ENCODE measurements around the gene TMEM240. TPM values are rescaled to one million over a fixed set of nuclear protein-coding genes. Genes with fewer than 3 reads are reported as not detected.
"Not testable (repeated sequence)": the region's sequence is repeated elsewhere in the genome, so short reads cannot be mapped to it uniquely, and the experiment has no call there.

Gene TMEM240
- total RNA-seq, 1 donor from 2014 or later = 1.1 TPM

DNA sequence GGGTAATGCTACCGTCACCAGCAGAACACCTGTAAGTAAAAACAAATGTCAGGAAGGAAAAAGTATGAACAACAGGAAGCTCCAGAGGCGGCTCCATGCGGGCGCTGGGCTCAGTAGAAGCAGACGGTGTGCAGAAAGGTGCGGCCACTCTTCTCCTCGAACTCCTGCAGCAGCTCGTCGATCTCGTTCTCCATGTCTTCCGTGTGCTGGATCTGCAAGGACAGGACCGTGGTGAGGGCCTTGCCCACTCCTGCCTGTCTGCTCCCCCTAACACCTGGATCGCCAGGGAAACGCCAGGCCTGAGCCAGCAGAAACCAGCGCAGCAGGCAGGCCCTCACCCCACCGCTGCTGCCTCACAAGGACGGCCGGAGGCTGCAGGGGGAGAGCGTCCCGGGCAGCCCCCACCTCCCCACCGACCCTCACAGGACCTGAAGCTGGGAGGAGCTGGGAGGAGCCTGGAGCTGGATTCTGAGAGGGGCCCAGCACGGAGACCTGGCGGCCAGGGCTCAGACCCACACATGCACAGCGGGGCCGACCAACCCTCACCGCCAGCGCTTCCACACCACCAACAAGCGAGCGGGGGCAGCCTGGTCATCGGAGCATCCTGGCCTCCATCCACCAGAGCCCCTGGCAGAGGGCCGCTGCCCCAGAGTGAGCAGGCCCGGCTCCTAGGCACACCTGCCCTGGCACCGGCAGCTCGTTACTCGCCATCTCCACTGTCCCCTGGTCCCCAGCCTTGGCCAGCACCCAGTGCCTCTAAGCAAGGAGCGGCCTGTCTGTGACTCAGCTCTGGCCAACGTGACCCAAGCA is 1.7 kb upstream of the TMEM240 start:
- intact Hi-C loops (cut with micrococcal nuclease) = no loop called here

DNA sequence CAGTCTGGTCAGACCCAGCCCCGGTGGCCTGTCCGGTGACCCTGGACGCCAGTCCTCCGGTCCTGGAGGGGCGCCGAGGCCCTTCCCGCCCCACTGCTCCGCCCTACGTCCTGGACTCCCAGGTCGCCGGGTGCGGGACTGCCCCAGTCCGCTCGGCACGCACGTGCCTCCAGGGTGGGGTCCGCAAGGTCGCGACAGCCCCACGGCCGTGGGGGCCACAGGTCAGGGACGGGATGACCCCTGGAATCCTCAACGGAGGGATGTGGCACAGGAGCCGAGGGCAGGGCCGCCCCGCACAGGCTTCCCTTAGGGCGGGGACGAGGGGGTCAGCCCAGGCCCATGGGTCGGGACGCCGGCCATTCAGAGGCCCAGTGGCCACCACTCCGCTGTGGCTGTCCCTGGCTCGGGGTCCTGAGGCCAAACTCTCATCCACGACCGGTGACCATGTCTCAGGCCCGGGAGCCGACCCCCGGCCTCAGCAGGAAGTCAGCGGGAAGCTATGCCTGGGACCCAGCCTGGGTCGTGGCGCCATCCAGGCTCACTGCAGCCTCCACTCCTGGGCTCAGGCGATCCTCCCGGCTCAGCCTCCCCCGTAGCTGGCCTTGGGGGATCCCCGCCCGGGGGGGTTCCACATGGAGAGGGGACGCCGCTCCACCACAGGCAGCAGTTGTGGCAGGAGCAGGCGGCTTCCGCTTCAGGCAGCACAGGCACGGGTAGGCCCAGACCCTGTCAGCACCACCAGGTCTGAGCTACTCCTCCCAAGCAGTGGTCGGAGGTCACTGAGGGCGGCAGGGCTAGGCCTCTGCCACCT is 599 bp upstream of the TMEM240 start:
- intact Hi-C loops (cut with micrococcal nuclease) = no loop called here

DNA sequence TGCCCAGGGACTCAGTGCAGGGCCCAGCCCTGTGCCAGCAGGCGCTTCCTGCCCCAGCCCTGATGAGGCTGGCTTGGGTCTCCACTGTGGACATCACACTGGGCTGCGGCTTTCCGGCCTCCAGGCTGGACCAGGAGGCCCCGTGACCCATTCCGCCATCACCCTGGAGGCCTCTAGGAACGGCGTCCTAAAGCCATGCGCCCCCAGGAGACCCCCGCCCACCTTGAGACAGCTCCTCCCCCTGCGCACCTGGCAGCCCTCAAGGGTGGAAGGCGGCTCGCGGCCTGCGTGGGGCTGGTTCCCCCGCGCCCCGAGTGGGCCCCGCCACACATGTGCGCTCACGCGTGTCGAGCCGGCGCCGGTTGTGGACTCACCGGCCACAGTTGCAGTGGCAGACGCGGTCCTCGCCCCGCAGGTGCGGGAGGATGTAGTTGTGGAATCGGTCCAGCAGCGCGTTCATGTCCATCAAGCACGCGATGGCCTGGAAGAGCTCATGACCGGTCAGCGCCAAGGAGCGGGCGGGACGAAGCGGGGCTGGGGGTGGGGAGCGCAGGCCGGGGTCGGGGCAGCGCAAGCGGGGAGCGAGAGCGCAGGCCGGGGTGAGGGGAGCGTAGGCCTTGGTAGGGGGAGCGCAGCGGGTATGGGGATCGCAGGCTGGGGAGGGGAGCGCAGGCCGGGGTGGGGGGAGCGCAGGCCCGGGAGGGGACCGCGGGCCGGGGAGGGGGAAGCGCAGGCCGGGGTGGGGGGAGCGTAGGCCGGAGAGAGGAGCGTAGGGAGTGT is 924 bp downstream of the TMEM240 start:
- intact Hi-C loops (cut with micrococcal nuclease) = no loop called here

DNA sequence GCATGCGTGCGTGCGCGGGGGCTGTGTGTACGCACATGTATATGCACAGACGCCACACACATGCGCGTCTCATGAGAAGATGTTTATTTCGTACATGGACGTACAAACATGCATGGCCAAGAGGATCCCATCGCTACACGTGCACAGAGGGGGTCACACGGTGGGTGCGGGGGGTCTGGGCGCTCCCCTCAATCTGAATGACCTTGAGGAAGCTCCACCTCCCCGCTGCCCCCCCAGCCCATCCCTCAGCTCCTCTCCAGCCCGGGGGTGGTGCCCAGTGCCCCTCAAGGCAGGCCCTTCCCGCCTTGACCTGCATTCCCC is 1.5 kb downstream of the TMEM240 start:
- intact Hi-C loops (cut with micrococcal nuclease) = no loop called here

DNA sequence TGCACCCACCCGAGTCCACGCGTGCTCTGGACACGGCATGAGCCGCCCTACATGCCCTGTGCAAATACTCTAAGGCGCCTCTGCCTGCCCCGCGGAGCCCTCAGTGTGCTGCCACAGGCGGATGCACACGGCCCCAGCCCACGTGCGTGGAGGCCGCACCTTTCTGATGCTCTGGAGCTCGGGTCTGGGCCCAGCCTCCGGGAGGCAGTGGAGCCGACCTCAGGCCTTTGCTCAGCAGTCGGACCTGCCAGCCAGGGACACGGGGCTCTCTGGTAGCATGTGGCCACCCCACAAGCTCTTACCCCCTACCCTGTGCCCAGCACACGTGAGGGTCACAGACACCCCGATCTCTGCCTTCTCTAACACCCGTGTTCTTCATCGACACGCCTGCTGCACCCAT is 2.1 kb downstream of the TMEM240 start:
- intact Hi-C loops (cut with micrococcal nuclease) = no loop called here

DNA sequence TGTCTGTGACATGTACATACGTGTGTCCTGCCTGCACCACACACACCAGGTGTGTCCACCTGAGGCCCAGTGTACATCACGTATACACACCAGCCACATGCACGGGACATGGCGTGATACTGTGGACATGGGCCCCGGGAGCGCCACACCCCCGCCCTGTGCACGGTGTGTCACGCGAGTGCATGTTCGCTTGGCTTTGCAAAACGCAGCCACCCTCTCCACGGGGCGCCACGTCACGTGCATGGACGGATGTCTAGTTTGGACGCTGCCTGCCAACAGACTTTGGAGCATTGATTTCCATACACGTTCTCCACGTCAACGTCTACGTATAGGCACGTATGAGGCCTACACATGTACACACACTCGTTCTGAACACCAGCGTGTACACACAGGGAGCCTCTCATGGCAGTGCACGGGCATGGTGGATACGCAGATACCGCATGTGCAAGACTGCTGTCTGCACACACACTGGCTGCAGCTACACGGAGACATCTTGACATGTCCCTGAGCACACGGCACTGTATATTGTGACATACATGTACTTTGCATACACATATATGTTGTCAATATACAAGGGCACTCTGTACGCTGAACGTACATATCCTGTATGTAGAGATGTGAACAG is 2.7 kb downstream of the TMEM240 start:
- intact Hi-C loops (cut with micrococcal nuclease) = no loop called here

DNA sequence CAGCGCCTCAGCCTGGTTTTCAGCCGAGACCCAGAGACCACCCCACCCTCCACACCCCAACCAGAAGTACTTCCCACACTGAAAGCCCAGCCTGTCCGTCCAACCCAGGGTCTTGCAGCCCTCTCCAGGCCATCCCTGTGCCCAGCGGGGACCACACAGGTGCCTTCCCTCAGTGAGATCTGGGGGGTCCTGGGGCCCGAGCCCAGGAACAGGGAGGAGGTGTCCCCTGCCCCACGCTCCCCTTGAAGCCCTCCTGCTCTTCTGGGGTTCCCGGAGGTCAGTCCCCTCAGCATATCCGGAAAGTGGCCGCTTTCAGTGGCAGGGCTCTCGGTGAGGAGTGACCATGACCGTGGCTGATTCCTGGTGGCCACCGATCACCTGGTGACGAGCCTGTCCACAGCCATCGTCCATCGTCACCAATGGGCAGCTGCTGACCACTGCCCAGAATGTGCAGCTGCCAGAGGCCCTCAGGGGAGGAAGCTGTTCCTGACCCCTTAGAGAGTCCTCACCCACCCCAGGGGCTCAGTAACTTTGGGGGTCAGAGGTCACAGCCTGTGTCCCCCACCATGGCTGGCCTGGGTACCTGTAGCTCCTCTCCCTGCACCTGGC is 3.4 kb downstream of the TMEM240 start:
- intact Hi-C loops (cut with micrococcal nuclease) = no loop called here

DNA sequence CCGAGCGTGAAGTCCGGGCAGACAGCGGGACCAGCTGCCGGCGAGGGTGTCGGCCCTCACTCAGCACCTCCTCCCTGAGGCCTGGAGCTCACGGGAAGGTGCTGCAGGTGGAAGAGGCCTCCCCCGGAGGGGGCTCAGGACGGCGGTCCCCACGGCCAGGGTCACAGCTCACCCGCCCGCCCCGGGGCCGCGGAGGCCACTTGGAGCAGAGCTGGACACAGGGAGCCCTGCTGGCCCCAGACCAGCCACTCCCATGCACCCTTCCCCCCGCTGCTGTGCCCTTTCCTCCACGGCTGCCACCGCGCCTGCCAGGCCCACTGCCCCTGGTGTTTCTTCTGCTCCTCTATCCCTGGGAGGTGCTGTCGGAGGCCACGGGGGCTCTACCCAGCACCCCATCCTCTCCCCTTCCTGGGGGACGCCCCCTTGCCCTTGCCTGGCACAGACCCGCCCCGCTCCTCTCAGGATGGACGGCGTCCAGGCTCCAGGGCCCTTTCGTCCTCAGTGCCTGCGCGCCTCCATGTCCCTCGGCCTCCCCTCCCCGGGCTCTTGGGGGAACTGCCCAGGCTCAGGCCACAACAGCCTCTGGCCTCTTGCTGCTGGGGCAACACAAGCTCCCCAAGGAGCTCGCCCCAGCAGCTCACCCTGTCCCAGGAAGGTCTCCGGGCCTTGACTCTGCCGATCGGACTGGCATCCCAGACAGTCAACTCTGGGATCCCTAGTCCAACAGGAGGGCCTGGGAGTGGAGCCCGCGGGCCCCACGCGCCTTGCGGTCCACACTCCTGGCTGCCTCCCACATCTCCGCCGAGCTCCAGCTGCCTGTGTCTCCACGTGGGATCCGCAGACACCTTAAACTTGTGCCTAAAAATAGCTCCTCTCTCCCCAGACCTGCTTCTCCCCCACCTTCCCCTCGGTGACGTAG is 4.1 kb downstream of the TMEM240 start:
- intact Hi-C loops (cut with micrococcal nuclease) = no loop called here

DNA sequence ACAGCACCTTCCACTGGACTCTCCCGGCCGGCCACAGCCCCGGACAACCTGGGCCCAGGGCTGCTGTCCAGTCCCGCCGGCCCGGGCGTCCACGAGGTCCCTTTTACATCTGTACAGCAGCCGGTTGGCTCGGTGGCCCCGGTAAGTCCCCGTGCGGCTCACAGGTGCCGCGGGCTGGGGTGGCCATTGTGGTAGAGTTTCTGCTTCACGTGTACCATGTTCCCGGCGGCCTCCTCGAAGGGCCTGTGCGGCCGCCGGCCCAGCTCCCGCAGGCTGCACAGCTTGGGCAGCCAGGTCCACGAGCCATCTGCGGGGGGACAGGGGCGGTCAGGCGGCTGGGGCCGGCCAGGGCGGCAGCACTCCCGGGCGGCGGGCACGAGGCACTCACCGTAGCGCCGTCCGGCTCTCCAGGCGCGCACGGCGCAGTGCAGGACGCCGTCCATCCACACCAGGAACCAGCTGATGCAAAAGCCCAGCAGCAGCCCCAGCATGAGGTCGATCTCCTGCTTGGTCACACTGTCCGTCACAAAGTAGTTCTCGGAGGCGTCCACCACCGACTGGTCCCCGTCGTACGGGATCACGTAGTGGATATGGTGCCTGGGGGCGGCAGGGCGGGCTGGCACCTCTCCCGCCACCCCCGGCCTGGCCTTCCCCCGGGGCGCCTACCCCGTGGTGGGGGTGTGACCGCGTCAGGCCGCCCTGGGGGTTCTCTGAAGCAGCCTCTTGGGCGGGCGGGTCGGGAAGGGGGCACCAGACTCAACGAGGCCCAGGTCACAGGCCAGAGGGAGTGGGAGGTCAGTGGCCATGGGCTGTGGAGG is 5.0 kb downstream of the TMEM240 start:
- intact Hi-C loops (cut with micrococcal nuclease) = no loop called here

DNA sequence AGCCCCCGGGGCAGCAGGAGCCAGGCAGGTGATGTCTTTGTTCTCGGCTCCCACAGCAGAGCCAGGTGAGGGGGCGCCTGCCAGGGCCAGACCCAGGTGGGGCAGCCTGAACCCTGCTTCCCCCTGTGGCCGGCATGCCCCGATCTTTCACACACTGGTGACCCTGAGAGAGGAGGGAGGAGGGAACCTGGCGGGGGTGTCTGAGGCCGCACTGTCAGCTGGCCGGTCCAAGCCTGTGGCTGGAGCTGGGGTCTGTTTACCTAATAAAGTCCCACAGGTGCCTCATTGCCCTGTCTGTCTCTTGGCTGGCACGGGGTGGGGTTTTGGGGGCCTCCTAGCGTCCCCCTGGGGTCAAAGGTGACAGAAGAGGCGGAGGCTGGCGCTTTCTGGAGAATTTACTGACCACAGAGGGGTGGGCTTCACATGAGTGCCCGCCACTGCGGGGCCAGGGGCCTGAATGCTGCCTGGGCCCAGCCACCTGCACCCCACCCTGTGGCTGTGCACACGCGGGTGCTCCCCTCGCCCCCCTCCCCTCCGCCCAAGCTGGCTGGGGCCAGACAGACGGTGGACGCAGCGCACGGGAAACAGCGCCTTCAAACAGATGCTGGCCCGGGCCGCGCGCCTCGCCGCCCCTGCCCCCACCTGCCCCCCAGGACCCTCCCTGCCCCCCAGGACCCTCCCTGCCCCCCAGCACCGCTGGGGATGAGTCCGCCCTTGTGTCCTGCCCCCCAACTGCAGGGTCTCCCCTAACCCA is 5.8 kb downstream of the TMEM240 start:
- intact Hi-C loops (cut with micrococcal nuclease) = no loop called here

DNA sequence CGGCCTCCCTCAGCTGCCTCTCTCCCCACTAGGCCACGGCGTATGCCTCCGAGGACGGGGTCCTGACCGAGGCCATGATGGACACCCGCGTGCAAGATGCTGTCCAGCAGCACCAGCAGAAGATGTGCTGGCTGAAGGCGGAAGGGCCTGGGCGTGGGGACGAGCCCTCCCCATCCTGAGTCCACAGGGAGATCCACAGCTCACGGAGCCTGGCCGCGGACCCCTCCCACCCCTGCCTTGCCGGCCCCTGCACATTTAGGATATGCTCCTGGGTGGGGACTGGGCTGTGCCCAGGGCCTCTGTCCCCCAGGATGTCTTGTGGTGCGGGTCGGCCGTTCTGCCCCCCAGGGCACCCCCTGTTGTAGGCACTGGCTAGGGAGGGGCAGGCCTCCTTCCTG is 6.5 kb downstream of the TMEM240 start:
- intact Hi-C loops (cut with micrococcal nuclease) = not testable (repeated sequence)

DNA sequence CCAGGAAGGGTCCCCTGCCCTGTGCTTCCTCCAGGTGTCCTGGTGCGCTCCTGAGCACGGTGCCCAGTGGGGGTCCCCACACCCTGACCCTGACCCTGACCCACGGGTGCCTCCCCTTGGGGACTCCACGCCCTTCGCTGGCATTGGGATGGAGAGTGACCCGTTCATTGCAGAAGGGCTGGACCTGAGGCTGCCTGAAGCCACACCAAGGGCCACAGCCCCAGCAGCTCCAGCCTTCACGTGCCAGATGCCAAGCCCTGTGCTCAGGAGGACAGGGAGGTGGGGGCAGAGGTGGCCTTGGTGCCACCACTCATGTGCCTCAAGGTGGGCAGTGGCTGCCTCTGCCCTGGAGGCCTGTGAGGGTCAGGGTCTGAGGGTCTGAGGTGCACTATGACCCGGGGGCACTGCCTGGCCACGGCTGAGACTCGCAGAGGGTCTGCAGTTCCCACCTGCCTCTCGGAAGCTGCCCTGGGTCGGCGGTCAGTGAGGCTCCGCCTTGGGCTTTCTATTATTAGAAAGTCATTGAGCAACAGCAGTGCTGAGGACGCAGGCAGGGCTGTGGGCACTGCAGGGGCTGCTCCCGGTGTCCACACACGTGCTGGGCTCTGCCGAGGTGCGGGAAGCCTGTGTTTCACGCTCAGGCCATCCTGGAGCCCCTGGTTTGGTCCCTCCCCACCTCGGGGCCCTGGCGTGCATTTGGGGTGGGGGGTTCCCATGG is 7.1 kb downstream of the TMEM240 start:
- intact Hi-C loops (cut with micrococcal nuclease) = not testable (repeated sequence)

DNA sequence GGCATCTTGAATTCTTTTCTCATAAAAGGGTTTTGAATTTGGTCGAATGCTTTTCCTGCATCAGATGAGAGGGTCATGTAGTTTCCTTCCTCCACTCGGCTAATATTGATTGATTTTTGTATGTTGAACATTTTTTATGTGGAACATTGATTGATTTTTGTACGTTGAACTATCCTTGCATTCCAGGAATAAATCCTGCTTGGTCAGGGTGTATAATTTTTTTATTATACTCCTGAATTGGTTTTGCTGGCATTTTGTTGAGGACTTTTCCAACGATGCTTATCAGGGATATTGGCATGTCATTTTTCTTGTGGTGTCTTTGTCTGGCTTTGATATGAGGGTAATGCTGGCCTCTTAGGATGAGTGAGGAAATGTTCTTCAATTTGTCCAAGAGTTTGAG is 8.5 kb downstream of the TMEM240 start:
- intact Hi-C loops (cut with micrococcal nuclease) = no loop called here

DNA sequence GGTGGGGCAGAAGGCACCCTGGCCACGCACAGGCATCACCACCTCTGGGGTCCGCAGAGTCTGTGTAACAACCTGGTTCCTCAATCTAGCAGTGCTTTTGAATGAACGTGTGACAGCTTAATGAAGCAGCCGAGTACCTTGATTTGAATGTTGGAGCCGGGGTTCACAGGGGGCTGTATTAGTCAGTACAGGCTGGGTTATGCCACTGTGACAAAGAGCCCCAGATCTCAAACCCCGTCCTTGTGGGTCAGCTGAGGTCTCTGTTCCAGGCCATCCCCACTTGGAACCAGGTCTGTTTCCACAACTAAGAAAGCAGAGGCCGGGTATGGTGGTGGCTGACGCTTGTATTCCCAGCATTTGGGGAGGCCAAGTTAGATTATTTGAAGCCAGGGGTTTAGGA is 10.5 kb downstream of the TMEM240 start:
- intact Hi-C loops (cut with micrococcal nuclease) = no loop called here

DNA sequence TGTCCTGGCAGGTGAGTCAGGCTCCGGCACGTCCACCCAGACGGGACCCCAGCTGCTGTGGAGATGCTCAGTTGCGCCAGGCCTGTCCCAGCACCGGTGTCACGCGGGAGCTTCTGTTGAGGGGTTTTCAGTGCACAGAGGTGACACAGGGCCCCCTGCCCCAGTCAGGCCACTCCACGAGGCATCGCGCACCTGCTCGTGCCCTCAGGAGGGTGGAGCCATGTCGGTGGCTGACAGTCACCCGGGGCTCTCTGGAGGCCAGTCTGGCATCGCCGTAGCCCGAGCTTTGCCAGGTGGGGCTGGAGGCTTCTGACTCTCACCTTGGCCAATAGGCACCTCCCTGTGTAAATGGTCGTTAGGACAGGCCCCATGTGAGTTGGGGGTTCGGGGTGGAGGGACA is 11.1 kb downstream of the TMEM240 start:
- intact Hi-C loops (cut with micrococcal nuclease) = no loop called here

DNA sequence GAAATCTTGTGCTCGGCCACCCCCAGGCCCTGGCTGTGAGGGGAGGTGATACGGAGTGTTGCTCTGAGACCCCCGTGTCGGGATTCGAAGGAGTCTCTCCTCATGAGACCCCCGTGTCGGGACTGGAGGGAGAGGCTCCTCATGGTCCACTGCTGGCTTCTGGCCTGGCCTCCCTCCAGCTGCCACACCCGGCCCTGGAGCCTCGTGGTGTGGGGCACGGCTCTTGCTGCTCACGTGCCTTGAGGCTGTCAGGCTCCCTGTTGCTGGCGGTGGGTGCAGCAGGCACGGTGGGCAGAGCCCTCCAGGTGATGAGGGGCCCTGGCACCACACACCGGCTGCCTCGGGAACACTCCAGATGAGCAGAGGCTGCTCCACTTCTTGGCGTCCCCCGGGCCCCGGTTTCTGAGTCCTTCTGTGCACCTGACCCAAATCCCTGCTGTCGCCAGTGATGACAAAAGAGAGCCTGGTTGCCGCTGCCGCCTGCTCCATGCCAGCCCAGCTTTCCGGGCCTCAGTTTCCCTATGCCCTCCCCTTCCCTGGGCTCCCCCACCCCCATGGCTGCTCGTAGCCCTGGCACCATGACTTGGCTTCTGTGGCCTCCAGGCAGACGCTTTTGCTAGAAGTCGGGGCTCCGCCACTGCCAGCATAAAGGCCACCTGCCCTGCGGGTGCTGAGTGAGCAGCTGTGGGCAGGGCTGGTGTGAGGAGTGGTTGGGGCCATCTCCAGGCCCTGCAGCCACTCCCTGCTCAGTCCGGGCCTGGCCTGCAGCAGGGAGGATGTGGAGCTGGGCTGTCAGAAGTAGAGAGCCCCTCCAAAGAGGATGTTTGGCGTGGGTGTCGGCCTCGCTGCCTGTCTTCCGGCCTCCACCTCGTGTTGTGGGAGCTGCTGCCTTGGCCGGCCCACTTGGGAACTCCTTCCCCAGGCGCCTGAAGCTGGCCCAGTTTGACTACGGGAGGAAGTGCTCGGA is 11.8 kb downstream of the TMEM240 start:
- intact Hi-C loops (cut with micrococcal nuclease) = no loop called here

Measured in T-helper 2 cell treated with Interferon-gamma antibody and Interleukin-4, amounts not matched to agents 100 ng/mL and 5 ng/mL, for 36 hours (primary cell).